Glutamatergic neuron (in vitro differentiated cells): ENCODE results near the gene ATP6V0D1. TPM values are rescaled to one million over a fixed set of nuclear protein-coding genes. Genes with fewer than 3 reads are reported as not detected.

Experiments used
- DNase-seq: peaks from one replicate; pipeline ENCODE4 v3.0.0; 2022
- H3K27ac Mint-ChIP-seq: one replicate; pipeline ENCODE4 v1.8.0; 2020; ENCODE audit warnings: mild to moderate bottlenecking, mixed read lengths, inconsistent platforms; ENCODE audit not compliant: unreplicated experiment
- H3K27me3 Mint-ChIP-seq: one replicate; pipeline ENCODE4 v1.8.0; 2020; ENCODE audit warnings: mild to moderate bottlenecking, moderate library complexity, mixed read lengths, inconsistent platforms; ENCODE audit not compliant: unreplicated experiment
- H3K36me3 Mint-ChIP-seq: one replicate; pipeline ENCODE4 v1.8.0; 2020; ENCODE audit warnings: mild to moderate bottlenecking, mixed read lengths, inconsistent platforms; ENCODE audit not compliant: unreplicated experiment
- H3K4me1 Mint-ChIP-seq: one replicate; pipeline ENCODE4 v1.8.0; 2020; ENCODE audit warnings: mild to moderate bottlenecking, low read depth, mixed read lengths, inconsistent platforms; ENCODE audit not compliant: unreplicated experiment
- H3K4me3 Mint-ChIP-seq: one replicate; pipeline ENCODE4 v1.8.0; 2020; ENCODE audit warnings: mild to moderate bottlenecking, mixed read lengths, inconsistent platforms; ENCODE audit not compliant: unreplicated experiment
- H3K9me3 Mint-ChIP-seq: one replicate; pipeline ENCODE4 v1.8.0; 2020; ENCODE audit warnings: mild to moderate bottlenecking, moderate library complexity, mixed read lengths, inconsistent platforms; ENCODE audit not compliant: unreplicated experiment
- total RNA-seq: library from RNA; stranded (reverse); fragmentation: NEBNext Ultra II Directional; extraction: Animal tissue kit (Norgen Biotek cat#: 25700); gene quantifications from one replicate; pipeline ENCODE4 v1.2.1, GENCODE V29; 2021; ENCODE audit not compliant: unreplicated experiment
- TF ChIP-seq, protein P1 (sequence below): fragments of 200-600 bp; sonication (generic); IDR thresholded peaks from one replicate; pipeline ENCODE4 v1.5.0; 2021; ENCODE audit not compliant: partially characterized antibody, unreplicated experiment

Gene ATP6V0D1
- total RNA-seq, 1 donor from 2014 or later = 111 TPM

DNA sequence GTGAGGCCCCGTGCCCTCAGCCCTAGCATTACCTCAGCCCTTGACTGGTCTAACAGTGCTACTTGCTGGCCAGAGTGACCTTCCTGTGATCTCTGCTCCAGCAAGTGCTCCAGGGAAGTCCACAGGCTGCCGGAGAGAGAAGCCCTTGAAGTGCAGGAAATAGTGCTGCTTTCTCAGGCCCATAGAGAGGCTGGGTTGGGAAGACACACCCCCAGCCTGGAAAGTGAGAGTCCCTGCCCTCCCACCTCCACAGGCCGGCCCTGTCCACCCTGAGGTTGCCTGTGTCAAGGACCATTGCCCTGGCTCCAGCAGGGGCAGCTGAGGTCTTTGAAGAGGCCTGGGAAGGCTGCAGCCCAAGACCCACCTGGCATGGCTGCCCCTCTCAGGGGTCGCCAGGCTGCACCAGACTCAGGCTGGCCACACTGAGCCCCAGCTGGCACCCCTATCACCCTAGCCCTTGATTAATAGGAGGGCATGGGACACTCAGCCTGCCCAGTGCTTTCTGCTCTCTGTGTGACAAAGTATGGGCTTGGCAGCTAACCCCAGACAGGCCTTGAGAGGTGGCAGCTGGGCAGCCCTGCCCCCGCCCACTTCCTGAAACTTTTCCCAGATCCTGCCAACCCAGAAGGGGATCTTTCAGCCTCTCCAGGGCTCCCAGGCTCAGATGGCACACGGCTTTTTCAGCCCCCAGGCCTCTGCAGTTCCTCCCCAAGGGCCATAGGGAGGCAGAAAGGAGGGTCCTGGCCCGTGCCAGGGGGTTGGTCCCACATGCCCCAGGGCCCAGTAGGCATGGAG, 21.7 kb downstream of the ATP6V0D1 start:
- Mint-ChIP-seq H3K27me3 (peaks cover 3% of the 10 kb centered on the region), H3K27ac (no peak overlapping the region), H3K4me3 (no peak overlapping the region), H3K4me1 (peaks cover 34% of the 10 kb centered on the region), H3K9me3 (peaks cover 5% of the 10 kb centered on the region), H3K36me3 (no peaks in the 10 kb centered on the region)
- TF ChIP-seq, protein P1, sequence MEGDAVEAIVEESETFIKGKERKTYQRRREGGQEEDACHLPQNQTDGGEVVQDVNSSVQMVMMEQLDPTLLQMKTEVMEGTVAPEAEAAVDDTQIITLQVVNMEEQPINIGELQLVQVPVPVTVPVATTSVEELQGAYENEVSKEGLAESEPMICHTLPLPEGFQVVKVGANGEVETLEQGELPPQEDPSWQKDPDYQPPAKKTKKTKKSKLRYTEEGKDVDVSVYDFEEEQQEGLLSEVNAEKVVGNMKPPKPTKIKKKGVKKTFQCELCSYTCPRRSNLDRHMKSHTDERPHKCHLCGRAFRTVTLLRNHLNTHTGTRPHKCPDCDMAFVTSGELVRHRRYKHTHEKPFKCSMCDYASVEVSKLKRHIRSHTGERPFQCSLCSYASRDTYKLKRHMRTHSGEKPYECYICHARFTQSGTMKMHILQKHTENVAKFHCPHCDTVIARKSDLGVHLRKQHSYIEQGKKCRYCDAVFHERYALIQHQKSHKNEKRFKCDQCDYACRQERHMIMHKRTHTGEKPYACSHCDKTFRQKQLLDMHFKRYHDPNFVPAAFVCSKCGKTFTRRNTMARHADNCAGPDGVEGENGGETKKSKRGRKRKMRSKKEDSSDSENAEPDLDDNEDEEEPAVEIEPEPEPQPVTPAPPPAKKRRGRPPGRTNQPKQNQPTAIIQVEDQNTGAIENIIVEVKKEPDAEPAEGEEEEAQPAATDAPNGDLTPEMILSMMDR = no peak
- DNase-seq = no peak

DNA sequence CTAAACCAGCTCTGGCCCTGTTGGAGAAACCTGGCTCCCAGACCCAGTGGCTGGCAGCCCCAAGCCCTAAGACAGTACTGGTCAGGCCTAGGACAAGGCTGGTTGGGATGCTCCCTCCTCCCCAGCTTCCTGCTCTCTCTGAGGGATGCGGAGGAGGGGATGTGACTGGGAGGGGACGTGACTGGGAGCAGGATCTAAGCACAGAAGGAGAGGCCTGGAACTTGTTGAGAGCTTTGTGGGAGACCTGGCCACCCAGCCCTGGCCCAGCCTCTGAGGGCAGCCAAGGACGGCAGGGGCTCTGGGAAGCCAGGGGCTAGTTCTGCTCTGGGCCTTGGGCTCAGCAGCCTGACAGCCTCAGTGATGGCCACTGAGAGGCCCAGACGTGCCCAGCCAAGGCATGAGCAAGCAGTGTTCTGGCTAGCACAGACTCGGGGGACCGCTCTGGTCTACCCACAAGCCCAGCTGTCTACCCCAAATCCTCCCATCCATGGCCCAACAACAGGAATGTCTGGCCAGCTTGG, 22.8 kb downstream of the ATP6V0D1 start:
- DNase-seq = no peak
- Mint-ChIP-seq H3K9me3 (peaks cover 5% of the 10 kb centered on the region), H3K27me3 (peaks cover 3% of the 10 kb centered on the region), H3K4me3 (no peak overlapping the region), H3K4me1 (peaks cover 32% of the 10 kb centered on the region), H3K36me3 (no peaks in the 10 kb centered on the region), H3K27ac (no peak overlapping the region)
- TF ChIP-seq, protein P1 = no peak

DNA sequence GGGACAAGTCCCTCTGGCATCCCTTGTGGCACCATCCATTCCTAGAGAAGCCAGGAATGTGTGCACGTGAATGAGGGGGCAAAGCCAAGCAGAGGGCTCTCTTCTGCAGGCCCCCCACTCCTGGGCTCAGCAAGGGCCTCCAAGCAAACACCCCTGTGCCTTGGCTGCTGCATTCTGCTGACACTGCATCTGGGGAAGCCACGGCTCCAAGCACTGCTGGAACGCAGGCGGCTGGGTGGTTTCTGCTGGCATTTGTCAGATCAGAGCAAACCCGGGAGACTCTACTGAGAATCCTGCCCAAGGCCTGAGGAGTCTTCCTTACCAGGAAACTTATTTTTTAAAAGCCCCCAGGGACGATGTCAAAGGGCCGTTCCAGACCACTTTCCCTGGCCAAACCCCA, 23.3 kb downstream of the ATP6V0D1 start:
- peaks cover 3% of the 10 kb centered on the region for H3K27me3 Mint-ChIP-seq
- peaks cover 5% of the 10 kb centered on the region for H3K9me3 Mint-ChIP-seq
- no peak overlapping the region for H3K4me3 Mint-ChIP-seq
- H3K36me3 Mint-ChIP-seq = no peaks in the 10 kb centered on the region
- no peak overlapping the region for H3K27ac Mint-ChIP-seq
- TF ChIP-seq, protein P1 = no peak
- peaks cover 32% of the 10 kb centered on the region for H3K4me1 Mint-ChIP-seq
- peak; percentile 32 for DNase-seq

DNA sequence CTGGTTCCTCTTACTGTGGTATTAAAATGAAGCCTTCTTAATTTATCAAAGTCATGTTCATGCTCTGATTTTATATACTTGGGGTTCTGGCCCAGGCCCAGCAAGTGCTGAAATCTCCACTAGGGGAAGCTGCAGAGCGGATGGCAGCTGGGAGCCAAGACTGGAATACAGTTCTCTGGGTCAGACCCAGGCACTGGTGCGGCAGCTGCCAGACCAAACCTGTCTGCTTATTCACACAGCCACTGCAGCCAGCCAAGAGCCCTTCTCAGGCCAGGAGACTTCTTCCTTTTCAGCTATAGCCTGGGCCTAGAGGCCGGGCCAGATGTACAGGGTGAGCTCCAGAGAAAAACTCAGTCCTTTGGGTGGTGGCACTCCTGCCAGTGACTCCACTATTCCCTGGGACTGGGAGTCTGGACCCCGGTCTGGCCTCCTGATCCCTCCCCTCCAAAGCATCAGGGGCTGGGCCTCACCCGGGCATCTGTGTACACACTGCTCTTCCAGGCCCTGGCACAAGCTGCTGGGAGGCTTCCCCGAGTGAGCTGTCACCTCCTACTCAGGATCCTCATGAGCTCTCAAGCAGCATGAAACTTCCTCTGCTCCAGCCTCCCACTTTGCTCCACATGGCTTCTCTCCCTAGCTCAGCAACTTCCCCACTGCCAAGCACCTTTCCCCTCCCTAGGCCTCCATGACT, 24.4 kb downstream of the ATP6V0D1 start:
- DNase-seq = peak; percentile 45
- Mint-ChIP-seq H3K4me3 (no peak overlapping the region), H3K9me3 (peaks cover 3% of the 10 kb centered on the region), H3K27ac (peak overlapping the region; percentile 38), H3K4me1 (peaks cover 31% of the 10 kb centered on the region), H3K27me3 (peaks cover 3% of the 10 kb centered on the region), H3K36me3 (no peaks in the 10 kb centered on the region)
- TF ChIP-seq, protein P1 = peak; percentile 34
